Vagina (tissue), 2 donors: ENCODE data around the gene C6orf58. TPM values are rescaled to one million over a fixed set of nuclear protein-coding genes. Genes with fewer than 3 reads are reported as not detected.
"Not testable (repeated sequence)": the region's sequence is repeated elsewhere in the genome, so short reads cannot be mapped to it uniquely, and the experiment has no call there.

Experiments
- DNase-seq, 2 donors: peaks; one replicate each; pipeline ENCODE4 v3.0.0-alpha.2; 2017; ENCODE audit errors: extremely low spot score in 2 of 2
- H3K27ac ChIP-seq: fragments of 200-600 bp; sonication (generic); one replicate; pipeline ENCODE4 v1.5.1; 2019
- H3K27me3 ChIP-seq: fragments of 200-600 bp; sonication (generic); one replicate; pipeline ENCODE4 v1.5.1; 2019
- H3K36me3 ChIP-seq, 2 donors: fragments of 200-600 bp; sonication (generic); one replicate each; pipeline ENCODE4 v1.5.1; 2017 to 2019
- H3K4me1 ChIP-seq: fragments of 200-600 bp; sonication (generic); one replicate; pipeline ENCODE4 v1.5.1; 2019
- H3K4me3 ChIP-seq, 2 donors: fragments of 200-600 bp; sonication (generic); 1 replicate in 1 of 2; 2 replicates in 1 of 2; pipeline ENCODE4 v1.5.1; 2016 to 2019
- H3K9me3 ChIP-seq: fragments of 200-600 bp; sonication (generic); one replicate; pipeline ENCODE4 v1.5.1; 2019
- POLR2A ChIP-seq, 2 donors: fragments of 450-650 bp; IDR thresholded peaks; one replicate each; pipeline ENCODE4 v1.6.1; 2017; ENCODE audit warnings: antibody characterized with exemption in 2 of 2, mild to moderate bottlenecking in 2 of 2, moderate library complexity in 2 of 2
- POLR2AphosphoS5 ChIP-seq, 2 donors: sonication (generic); formaldehyde crosslinking; IDR thresholded peaks; one replicate each; pipeline ENCODE4 v1.9.0; 2017; ENCODE audit warnings: antibody characterized with exemption in 2 of 2, mild to moderate bottlenecking in 2 of 2, low read depth in 1 of 2; ENCODE audit not compliant: insufficient read depth in 1 of 2
- intact Hi-C: fragments of 100-400 bp; cut with DNase I; formaldehyde crosslinking; loops from one replicate; pipeline ENCODE4 v1.15.1; 2023
- total RNA-seq: library from RNA; depleted of rRNA; stranded (reverse); fragments of >200 nt; gene quantifications from one replicate; pipeline ENCODE4 v1.2.3, GENCODE V29; 2016
- TF ChIP-seq, protein P1 (sequence below), 3 experiments: fragments of 450-650 bp in 2 of 3; fragments of 200-600 bp in 1 of 3; sonication (generic) in 1 of 3; IDR thresholded peaks; one replicate each; pipeline ENCODE4 v1.5.1; 2017 to 2019; ENCODE audit warnings: antibody characterized with exemption in 3 of 3, mild to moderate bottlenecking in 2 of 3, moderate library complexity in 2 of 3

Gene C6orf58
- total RNA-seq, 1 donor from 2014 or later: not detected

DNA sequence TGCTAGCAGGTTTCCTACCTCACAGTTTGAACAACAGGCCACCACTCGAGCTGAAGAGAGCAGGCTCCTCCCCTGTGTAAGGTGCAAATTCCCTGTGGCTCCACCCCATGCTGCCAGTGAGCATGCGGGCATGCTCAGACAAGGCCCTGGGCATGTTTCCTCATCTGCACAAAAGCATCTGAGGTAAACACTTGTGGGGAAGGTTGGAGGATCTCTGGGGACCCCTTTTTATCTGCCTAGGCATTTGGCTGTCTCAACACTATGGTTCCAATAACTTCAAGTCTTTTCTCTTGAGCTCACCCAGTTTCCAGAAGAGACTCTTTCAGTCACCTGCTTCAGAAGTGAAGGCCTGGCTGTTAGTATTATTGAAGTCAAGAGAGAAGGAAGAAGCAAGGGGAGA lies 9.4 kb downstream of the C6orf58 start:
- H3K36me3 ChIP-seq: no peaks in the 10 kb centered on the region
- H3K27ac ChIP-seq: no peak overlapping the region
- no peak for DNase-seq
- H3K9me3 ChIP-seq: no peaks in the 10 kb centered on the region
- no peaks in the 10 kb centered on the region for H3K27me3 ChIP-seq
- no peak overlapping the region for H3K4me3 ChIP-seq
- no peaks in the 10 kb centered on the region for H3K4me1 ChIP-seq
- intact Hi-C loops: no loop called here
- no peak for TF ChIP-seq POLR2A (IDR thresholded peaks at IDR 0.05)
- TF ChIP-seq, protein P1, sequence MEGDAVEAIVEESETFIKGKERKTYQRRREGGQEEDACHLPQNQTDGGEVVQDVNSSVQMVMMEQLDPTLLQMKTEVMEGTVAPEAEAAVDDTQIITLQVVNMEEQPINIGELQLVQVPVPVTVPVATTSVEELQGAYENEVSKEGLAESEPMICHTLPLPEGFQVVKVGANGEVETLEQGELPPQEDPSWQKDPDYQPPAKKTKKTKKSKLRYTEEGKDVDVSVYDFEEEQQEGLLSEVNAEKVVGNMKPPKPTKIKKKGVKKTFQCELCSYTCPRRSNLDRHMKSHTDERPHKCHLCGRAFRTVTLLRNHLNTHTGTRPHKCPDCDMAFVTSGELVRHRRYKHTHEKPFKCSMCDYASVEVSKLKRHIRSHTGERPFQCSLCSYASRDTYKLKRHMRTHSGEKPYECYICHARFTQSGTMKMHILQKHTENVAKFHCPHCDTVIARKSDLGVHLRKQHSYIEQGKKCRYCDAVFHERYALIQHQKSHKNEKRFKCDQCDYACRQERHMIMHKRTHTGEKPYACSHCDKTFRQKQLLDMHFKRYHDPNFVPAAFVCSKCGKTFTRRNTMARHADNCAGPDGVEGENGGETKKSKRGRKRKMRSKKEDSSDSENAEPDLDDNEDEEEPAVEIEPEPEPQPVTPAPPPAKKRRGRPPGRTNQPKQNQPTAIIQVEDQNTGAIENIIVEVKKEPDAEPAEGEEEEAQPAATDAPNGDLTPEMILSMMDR (IDR thresholded peaks at IDR 0.05): no peak
- TF ChIP-seq POLR2AphosphoS5 (IDR thresholded peaks at IDR 0.05; ENCODE audit: insufficient read depth in 1 of 2, low read depth in 1 of 2): no peak

DNA sequence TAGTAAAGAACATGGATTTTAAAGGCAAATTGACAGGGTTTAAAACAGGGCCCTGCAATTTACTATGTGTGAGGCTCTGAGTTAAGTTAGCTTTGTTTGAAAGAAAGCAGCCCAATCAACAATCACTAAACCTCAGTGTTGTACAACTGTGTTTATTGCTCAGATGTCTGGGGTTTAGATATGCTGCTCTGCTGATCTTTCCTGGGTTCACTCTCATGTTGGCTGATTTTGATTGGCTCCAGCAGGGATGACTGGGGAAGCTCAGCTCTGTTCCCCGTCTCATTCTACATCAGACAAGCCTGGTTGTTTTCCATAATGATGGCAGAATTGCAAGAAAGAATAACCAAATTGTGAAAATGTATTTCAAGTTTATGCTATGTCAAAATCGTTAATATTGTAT lies 10.9 kb downstream of the C6orf58 start:
- Histone ChIP-seq H3K27me3 (no peaks in the 10 kb centered on the region), H3K36me3 (no peaks in the 10 kb centered on the region), H3K4me1 (no peaks in the 10 kb centered on the region), H3K9me3 (no peaks in the 10 kb centered on the region), H3K4me3 (no peak overlapping the region), H3K27ac (no peak overlapping the region)
- intact Hi-C loops: no loop called here
- TF ChIP-seq POLR2A (IDR thresholded peaks at IDR 0.05) (no peak), POLR2AphosphoS5 (IDR thresholded peaks at IDR 0.05; ENCODE audit: insufficient read depth in 1 of 2, low read depth in 1 of 2) (no peak)
- TF ChIP-seq, protein P1 (IDR thresholded peaks at IDR 0.05): no peak
- no peak for DNase-seq

DNA sequence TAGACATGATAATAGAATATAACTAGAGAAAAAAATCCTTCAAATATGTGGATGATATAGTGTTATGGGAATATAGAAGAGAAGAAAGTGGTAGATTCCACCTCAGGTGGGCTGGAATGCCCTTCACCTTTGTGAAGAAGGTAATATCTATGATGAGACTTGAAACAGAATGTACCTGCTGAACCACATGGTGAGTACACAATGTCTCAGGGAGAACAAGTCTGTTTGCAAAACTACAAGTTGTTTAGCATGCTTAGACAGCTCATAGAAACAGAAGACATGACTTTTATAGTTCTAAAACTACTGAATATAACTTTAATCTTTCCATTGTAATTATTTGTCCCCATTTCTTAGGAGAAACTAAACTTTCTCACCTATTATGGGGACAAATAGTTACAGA lies 12.2 kb downstream of the C6orf58 start:
- Histone ChIP-seq H3K9me3 (no peaks in the 10 kb centered on the region), H3K4me1 (no peaks in the 10 kb centered on the region), H3K27me3 (no peaks in the 10 kb centered on the region), H3K27ac (no peak overlapping the region), H3K4me3 (no peak overlapping the region), H3K36me3 (no peaks in the 10 kb centered on the region)
- TF ChIP-seq POLR2AphosphoS5 (IDR thresholded peaks at IDR 0.05; ENCODE audit: insufficient read depth in 1 of 2, low read depth in 1 of 2) (peak in 1 of 2 donors; percentile 13), POLR2A (IDR thresholded peaks at IDR 0.05) (no peak)
- TF ChIP-seq, protein P1 (IDR thresholded peaks at IDR 0.05): no peak
- intact Hi-C loops: no loop called here
- no peak for DNase-seq

DNA sequence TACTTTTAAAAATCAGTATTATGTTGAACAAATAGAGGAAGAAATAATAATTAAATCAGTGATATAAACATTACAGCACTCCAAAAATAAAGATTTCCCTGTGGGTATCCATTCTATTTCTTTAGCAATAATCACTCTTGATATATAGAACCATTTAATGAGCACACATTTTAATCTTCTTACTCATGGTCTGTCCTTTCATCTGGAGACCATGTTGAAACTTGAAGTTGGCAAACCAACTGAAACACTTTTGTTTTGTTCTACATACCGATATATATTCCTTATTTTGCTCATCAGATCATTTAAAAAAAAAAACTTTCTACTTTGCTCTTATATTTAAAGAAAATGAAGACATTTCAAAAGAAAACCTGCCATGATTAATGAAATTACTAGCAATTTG lies 13.4 kb downstream of the C6orf58 start:
- intact Hi-C loops: no loop called here
- TF ChIP-seq POLR2A (IDR thresholded peaks at IDR 0.05): no peak
- TF ChIP-seq, protein P1 (IDR thresholded peaks at IDR 0.05): no peak
- TF ChIP-seq POLR2AphosphoS5 (IDR thresholded peaks at IDR 0.05; ENCODE audit: insufficient read depth in 1 of 2, low read depth in 1 of 2): no peak

DNA sequence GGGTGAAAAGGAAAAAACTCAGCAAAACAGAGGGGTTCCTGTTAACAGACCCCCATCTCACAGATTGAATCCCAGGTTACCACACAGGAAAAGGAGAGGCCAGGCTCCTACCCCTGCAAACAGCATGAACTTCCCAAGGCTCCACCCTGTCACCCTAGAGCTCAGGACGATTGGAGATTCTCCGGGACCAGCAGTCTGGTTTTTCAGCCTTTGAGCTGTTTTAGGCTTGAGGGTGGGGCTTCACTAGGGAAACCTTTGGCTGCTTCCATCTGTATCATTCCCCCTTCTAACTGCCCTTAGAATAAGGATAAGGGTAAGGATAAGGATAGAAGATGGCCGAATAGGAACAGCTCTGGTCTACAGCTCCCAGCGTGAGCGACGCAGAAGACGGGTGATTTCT lies 16.0 kb downstream of the C6orf58 start:
- no peak for TF ChIP-seq POLR2AphosphoS5 (IDR thresholded peaks at IDR 0.05; ENCODE audit: insufficient read depth in 1 of 2, low read depth in 1 of 2)
- Histone ChIP-seq H3K9me3 (no peaks in the 10 kb centered on the region), H3K4me3 (no peak overlapping the region), H3K27ac (no peak overlapping the region), H3K36me3 (no peaks in the 10 kb centered on the region), H3K27me3 (no peaks in the 10 kb centered on the region), H3K4me1 (no peaks in the 10 kb centered on the region)
- DNase-seq: no peak
- intact Hi-C loops: no loop called here

More for the DNA sequence above, 13.4 kb downstream of the C6orf58 start:
- DNase-seq: no peak
- no peaks in the 10 kb centered on the region for H3K27me3 ChIP-seq
- no peaks in the 10 kb centered on the region for H3K36me3 ChIP-seq
- no peak overlapping the region for H3K27ac ChIP-seq
- H3K4me1 ChIP-seq: no peaks in the 10 kb centered on the region
- H3K9me3 ChIP-seq: no peaks in the 10 kb centered on the region
- no peak overlapping the region for H3K4me3 ChIP-seq

DNA sequence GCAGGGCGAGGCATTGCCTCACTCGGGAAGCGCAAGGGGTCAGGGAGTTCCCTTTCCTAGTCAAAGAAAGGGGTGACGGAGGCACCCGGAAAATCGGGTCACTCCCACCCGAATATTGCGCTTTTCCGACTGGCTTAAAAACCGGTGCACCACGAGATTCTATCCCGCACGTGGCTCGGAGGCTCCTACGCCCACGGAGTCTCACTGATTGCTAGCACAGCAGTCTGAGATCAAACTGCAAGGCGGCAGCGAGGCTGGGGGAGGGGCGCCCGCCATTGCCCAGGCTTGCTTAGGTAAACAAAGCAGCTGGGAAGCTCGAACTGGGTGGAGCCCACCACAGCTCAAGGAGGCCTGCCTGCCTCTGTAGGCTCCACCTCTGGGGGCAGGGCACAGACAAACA lies 16.5 kb downstream of the C6orf58 start:
- H3K9me3 ChIP-seq, H3K27me3 ChIP-seq, H3K4me3 ChIP-seq, H3K36me3 ChIP-seq, DNase-seq, H3K4me1 ChIP-seq, intact Hi-C loops, H3K27ac ChIP-seq: not testable (repeated sequence)
